Measurements from ENCODE around the gene TSSC4. TPM values are rescaled to one million over a fixed set of nuclear protein-coding genes. Genes with fewer than 3 reads are reported as not detected.
"Not testable (repeated sequence)": the region's sequence is repeated elsewhere in the genome, so short reads cannot be mapped to it uniquely, and the experiment has no call there.

TSSC4 gene
- total RNA-seq, 2 donors from 2014 or later = 35.6 to 59.0 TPM

GRCh38 chr11:2363130-2363529 lies 37.4 kb upstream of the TSSC4 start:
- H3K27ac ChIP-seq = no peak overlapping the region
- H3K36me3 ChIP-seq = no peaks in the 10 kb centered on the region
- no peak overlapping the region for H3K4me3 ChIP-seq
- no peak for DNase-seq
- TF ChIP-seq CTCF (IDR thresholded peaks at IDR 0.05) = no peak
- H3K9ac ChIP-seq (ENCODE audit: low read depth in 2 of 2, low read length in 2 of 2) = no peak overlapping the region
- H3K4me1 ChIP-seq = no peaks in the 10 kb centered on the region
- intact Hi-C loops (cut with DNase I) = no loop called here
- no peaks in the 10 kb centered on the region for H3K9me3 ChIP-seq
- no peaks in the 10 kb centered on the region for H3K27me3 ChIP-seq

GRCh38 chr11:2363577-2364370 lies 36.8 kb upstream of the TSSC4 start:
- H3K27me3 ChIP-seq = no peaks in the 10 kb centered on the region
- no peaks in the 10 kb centered on the region for H3K9me3 ChIP-seq
- TF ChIP-seq CTCF (IDR thresholded peaks at IDR 0.05) = no peak
- H3K36me3 ChIP-seq = no peaks in the 10 kb centered on the region
- intact Hi-C loops (cut with DNase I) = no loop called here
- no peaks in the 10 kb centered on the region for H3K4me1 ChIP-seq
- H3K4me3 ChIP-seq = no peak overlapping the region
- H3K9ac ChIP-seq (ENCODE audit: low read depth in 2 of 2, low read length in 2 of 2) = no peak overlapping the region
- DNase-seq = no peak
- no peak overlapping the region for H3K27ac ChIP-seq

- H3K27ac ChIP-seq; H3K36me3 ChIP-seq; H3K4me3 ChIP-seq; H3K4me1 ChIP-seq; DNase-seq; H3K9me3 ChIP-seq; H3K9ac ChIP-seq (ENCODE audit: low read depth in 2 of 2, low read length in 2 of 2); intact Hi-C loops (cut with DNase I); H3K27me3 ChIP-seq: not testable (repeated sequence)
Observed at GRCh38 chr11:2364386-2364785, 36.2 kb upstream of the TSSC4 start.

GRCh38 chr11:2365571-2366210 lies 34.9 kb upstream of the TSSC4 start:
- no peaks in the 10 kb centered on the region for H3K4me1 ChIP-seq
- DNase-seq = no peak
- H3K27me3 ChIP-seq = no peaks in the 10 kb centered on the region
- TF ChIP-seq CTCF (IDR thresholded peaks at IDR 0.05) = no peak
- intact Hi-C loops (cut with DNase I) = no loop called here
- no peaks in the 10 kb centered on the region for H3K9me3 ChIP-seq
- H3K27ac ChIP-seq = no peak overlapping the region
- H3K36me3 ChIP-seq = no peaks in the 10 kb centered on the region
- H3K9ac ChIP-seq (ENCODE audit: low read depth in 2 of 2, low read length in 2 of 2) = no peak overlapping the region
- H3K4me3 ChIP-seq = no peak overlapping the region

- Histone ChIP-seq H3K9ac (ENCODE audit: low read depth in 2 of 2, low read length in 2 of 2) (no peak overlapping the region), H3K36me3 (no peaks in the 10 kb centered on the region), H3K4me1 (no peaks in the 10 kb centered on the region), H3K27me3 (no peaks in the 10 kb centered on the region), H3K27ac (no peak overlapping the region), H3K9me3 (no peaks in the 10 kb centered on the region), H3K4me3 (no peak overlapping the region)
- DNase-seq = no peak
- intact Hi-C loops (cut with DNase I) = no loop called here
- no peak for TF ChIP-seq CTCF (IDR thresholded peaks at IDR 0.05)
Observed at GRCh38 chr11:2366276-2366675, 34.3 kb upstream of the TSSC4 start.

- TF ChIP-seq CTCF (IDR thresholded peaks at IDR 0.05) = no peak
- H3K9ac ChIP-seq (ENCODE audit: low read depth in 2 of 2, low read length in 2 of 2) = no peak overlapping the region
- H3K4me3 ChIP-seq = no peak overlapping the region
- no peak overlapping the region for H3K27ac ChIP-seq
- intact Hi-C loops (cut with DNase I) = no loop called here
- no peaks in the 10 kb centered on the region for H3K27me3 ChIP-seq
- H3K36me3 ChIP-seq = no peaks in the 10 kb centered on the region
- no peaks in the 10 kb centered on the region for H3K4me1 ChIP-seq
- no peak for DNase-seq
- H3K9me3 ChIP-seq = no peaks in the 10 kb centered on the region
Observed at GRCh38 chr11:2366733-2367132, 33.8 kb upstream of the TSSC4 start.
